Renal cortex interstitium (tissue), 11 donors: ENCODE data around the gene PLEKHA5. TPM values are rescaled to one million over a fixed set of nuclear protein-coding genes. Genes with fewer than 3 reads are reported as not detected.
"Not testable (repeated sequence)": the region's sequence is repeated elsewhere in the genome, so short reads cannot be mapped to it uniquely, and the experiment has no call there.

Source experiments
- DNase-seq, 11 donors: peaks; one replicate each; pipeline ENCODE4 v3.0.0-alpha.2; 2013; ENCODE audit warnings: low read depth in 9 of 11, low spot score in 4 of 11; ENCODE audit errors: extremely low read depth in 1 of 11
- polyA plus RNA-seq, 3 donors: library from polyadenylated mRNA; unstranded; fragments of 120-200 nt; gene quantifications; one replicate each; pipeline ENCODE4 v1.2.1, GENCODE V29; 2013; ENCODE audit not compliant: insufficient read length in 3 of 3

Gene PLEKHA5
- polyA plus RNA-seq, 3 donors, result 88.0 to 108 (median 102) TPM

- no peak for DNase-seq
These were observed 202.7 kb downstream of the PLEKHA5 start for GRCh38 chr12:19332196-19332595.

GRCh38 chr12:19338405-19338804 lies 208.9 kb downstream of the PLEKHA5 start:
- DNase-seq, result no peak

GRCh38 chr12:19350850-19351249 lies 221.3 kb downstream of the PLEKHA5 start:
- not testable (repeated sequence) for DNase-seq

- no peak for DNase-seq
These were observed 221.8 kb downstream of the PLEKHA5 start for GRCh38 chr12:19351346-19351745.

GRCh38 chr12:19369691-19370148 lies 240.2 kb downstream of the PLEKHA5 start:
- no peak for DNase-seq

- DNase-seq, result no peak
These were observed 244.1 kb downstream of the PLEKHA5 start for GRCh38 chr12:19373586-19373985.

GRCh38 chr12:19375888-19376287 lies 246.4 kb downstream of the PLEKHA5 start:
- no peak for DNase-seq

GRCh38 chr12:19376691-19377090 lies 247.2 kb downstream of the PLEKHA5 start:
- no peak for DNase-seq

GRCh38 chr12:19382111-19382526 lies 252.6 kb downstream of the PLEKHA5 start:
- no peak for DNase-seq

- DNase-seq, result no peak
These were observed 253.0 kb downstream of the PLEKHA5 start for GRCh38 chr12:19382563-19382962.

GRCh38 chr12:19387161-19387560 lies 257.6 kb downstream of the PLEKHA5 start:
- DNase-seq, result peak in 10 of 11 donors; percentile 15 to 72 (median 50)

GRCh38 chr12:19388131-19388549 lies 258.6 kb downstream of the PLEKHA5 start:
- DNase-seq, result no peak

- peak in 9 of 11 donors; percentile 15 to 38 (median 20) for DNase-seq
These were observed 260.6 kb downstream of the PLEKHA5 start for GRCh38 chr12:19390051-19390598.

GRCh38 chr12:19392644-19393043 lies 263.1 kb downstream of the PLEKHA5 start:
- not testable (repeated sequence) for DNase-seq

GRCh38 chr12:19394385-19394784 lies 264.9 kb downstream of the PLEKHA5 start:
- no peak for DNase-seq

GRCh38 chr12:19397534-19397933 lies 268.0 kb downstream of the PLEKHA5 start:
- DNase-seq, result no peak

GRCh38 chr12:19398376-19399363 lies 269.1 kb downstream of the PLEKHA5 start:
- no peak for DNase-seq

- DNase-seq, result not testable (repeated sequence)
These were observed 271.2 kb downstream of the PLEKHA5 start for GRCh38 chr12:19400649-19401285.

- DNase-seq, result no peak
These were observed 272.7 kb downstream of the PLEKHA5 start for GRCh38 chr12:19402211-19402610.
